Glomerular visceral epithelial cell (primary cell): ENCODE measurements around the gene PPP2R2C.
A peak's percentile ranks its signal among the peaks of the same experiment; 100 is the strongest.

ENCODE experiments used
- DNase-seq: peaks from one replicate; pipeline ENCODE4 v3.0.0-alpha.2; 2016; ENCODE audit errors: extremely low spot score

Gene PPP2R2C

DNA sequence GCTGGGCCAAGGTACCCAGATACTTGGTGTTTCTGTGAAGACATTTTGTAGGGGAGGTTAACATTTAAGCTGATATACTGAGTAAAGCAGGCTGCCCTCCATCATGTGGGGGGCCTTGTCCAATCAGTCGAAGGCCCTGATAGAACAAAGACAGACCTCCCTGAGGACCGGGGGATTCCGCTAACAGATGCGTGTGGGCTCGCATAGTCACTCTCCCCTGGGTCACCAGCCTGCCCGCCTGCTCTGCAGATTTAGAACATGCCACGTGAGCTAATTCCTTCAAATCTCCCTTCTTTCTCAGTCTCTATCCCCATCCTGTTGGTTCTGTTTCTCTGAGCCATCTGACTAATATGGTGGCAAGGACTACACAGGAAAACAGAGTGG, 142.0 kb downstream of the PPP2R2C start:
- DNase-seq = no peak

DNA sequence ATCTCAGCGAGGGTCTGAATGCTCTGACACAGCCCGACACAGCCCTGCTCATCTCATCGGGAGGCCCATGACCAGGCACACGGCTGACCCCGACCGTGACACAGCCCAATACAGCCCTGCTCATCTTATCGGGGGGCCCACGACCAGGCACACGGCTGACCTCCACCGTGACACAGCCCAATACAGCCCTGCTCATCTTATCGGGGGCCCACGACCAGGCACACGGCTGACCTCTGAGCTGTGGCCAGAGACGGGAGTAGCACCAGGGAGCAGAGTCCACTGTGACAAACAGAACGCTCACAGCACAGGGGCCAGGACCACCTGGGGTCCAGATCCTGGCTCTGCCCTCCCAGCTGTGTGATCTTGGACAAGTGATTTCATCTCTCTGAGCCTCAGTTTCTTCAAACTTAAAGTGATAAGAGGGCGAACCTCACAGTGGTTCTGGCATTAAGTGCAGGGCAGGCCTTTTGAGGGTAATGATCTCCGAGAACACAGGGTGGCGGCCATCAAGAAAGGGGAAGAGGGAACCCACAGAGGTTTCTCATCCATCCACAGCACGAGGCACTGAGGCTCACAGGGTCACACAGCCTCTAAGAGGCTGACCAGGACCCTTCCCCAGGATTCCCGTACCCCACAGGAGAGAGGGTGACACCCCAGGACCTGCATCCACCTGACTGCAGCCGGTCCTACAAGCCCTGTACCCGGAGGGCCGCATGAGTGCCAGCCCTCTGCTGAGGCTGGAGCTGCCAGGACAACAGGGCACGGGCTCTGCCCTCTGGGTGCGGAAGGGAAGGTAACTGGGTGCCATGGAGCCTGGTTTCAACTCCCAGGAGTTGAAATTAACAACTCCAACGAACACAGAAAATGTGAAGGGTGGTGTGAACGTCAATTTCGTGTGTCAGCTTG, 142.7 kb downstream of the PPP2R2C start:
- no peak for DNase-seq

DNA sequence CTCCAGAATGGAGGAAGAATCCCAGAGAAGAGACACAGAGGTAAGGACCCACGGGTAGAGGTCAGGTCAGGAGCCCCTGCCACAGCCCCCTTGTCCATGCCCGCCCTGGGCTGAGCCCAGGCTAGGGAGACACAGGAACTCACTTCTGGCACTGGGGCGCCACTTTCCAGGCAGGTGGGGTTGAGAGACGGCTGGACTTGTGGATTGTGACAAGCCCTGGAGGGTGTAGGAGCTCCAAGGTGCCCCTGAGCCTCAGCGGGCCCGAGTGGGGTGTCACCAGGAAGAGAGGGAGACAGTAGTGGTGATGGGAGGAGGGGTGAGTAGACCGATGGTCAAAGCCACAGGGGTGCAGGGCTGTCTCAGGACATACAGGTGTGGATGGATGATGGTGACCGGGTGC, 143.9 kb downstream of the PPP2R2C start:
- no peak for DNase-seq

DNA sequence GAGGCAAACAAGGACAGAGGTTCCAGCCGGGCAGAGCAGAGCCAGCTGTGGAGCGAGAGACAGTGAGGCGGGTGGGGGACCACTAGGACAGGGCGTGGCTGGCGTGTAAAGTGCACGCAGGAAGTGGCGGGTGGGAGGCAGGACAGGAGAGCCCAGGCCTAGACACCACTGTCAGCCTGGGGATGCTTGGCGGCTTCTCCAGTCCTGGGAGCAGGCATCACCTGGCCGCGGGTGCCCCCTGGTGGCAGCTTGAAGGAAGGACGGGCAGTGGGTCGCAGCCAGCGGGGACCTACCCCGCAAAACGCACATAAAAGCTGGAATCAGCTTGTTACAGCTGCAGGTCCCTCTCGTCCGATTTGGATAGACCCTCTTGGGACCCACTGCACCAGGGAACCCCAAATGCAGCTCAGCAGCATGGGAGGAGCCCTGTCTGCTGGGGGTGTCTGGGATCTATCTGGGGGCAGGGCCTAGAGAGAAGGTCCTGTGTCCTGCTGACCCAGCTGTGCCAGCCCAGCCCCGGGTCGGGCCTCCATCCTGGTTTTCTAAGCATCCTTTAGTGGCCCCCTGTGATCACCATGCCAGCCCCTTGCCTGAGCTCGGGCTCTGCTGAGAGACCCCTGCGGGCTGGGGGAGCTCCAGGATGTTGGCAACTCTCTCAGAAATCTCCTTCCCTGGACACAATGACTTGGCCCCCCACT, 145.0 kb downstream of the PPP2R2C start:
- DNase-seq = peak; percentile 74

DNA sequence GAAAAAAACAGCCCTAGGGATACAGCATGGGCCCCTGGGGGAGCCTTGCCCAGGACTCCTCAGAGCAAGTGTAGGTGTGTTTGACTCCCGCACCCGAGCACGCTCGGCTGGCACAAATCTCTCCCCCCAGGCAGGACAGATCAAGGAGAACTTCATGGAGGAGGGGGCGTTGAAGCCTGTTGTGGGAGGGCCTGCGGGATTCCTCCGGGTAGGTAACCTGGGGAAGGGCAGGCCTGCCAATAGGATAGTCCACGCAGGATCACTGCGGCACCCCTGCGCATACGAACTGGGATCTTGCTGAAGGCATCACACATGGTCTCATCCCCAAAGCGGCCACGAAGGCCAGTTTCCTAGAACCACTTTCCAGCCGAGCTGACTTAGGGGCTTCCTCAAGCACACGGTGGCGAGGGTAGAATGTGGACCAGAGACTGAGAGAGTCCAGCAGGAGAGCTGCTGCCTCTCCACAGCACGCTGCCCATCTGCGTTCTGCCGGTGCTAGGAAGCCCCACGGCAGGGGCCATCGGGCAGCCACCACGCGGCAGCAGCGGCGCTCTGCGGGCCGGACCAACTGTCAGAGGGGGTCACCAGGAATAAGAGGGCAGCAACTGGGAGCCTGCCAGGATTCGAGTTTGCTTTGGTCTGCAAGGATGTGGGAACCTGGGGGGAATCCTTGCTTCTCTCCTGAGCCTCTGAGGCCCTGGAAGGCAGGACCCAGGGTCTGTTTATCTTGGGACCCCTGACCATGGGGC, 145.9 kb downstream of the PPP2R2C start:
- DNase-seq = no peak

DNA sequence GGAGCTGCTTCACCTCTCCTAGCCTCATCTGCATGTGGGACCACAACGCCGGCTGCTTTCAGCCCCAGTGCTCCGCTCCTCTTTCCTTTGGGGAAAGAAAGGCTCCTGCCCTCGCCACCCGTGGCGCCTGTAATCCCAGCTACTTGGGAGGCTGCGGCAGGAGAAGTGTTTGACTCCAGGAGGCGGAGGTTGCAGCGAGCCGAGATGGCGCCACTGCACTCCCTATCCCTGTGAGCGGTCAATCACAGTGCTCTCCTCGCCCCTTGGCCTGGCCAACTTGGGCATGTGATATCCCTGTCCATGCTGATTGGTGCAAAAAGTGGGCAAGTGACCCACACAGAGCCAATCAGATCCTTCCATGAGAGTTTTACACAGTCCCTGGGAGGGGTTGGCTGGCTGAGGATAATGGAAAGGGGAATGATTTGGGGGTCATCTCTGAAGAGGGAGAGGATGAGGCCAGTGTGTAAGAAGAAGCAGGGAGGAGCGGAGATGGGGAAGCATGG, 146.6 kb downstream of the PPP2R2C start:
- no peak for DNase-seq

DNA sequence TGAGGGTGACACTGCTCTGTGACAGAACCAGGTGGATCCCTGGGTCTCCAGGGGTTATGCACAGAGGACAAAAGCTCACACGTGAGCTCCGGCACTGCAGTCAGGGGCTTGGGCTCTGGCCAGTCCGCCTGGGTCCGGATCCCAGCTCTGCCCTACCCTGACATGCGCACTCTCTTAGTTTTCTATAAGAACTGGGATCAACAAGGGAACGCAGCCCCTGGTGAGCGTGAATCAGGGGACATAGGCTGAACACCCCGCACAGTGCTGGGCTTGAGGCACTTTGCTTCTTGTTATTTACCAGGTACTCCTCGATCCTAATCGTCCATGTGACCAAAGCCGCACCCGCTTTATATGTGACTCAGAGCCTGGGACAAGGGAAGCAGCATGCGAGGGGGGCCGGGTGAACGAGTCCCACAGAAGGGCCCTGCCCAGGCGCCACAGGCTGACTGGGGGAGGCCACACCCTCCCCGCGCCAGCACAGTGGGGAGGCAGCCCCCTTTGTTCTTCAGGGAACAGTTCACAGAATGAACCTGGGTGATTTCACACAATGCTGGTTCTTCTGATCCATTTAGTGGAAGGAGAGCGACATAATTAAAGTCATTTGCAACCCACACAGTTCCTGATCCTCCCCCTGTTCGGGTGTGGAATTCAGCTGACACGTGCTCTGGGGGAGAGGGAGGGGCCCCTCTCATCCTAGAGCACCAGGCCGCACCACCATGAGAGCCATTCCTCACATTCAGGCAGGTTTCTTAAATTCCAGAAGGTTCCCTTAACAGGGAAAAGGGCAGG, 147.2 kb downstream of the PPP2R2C start:
- DNase-seq = peak; percentile 30

DNA sequence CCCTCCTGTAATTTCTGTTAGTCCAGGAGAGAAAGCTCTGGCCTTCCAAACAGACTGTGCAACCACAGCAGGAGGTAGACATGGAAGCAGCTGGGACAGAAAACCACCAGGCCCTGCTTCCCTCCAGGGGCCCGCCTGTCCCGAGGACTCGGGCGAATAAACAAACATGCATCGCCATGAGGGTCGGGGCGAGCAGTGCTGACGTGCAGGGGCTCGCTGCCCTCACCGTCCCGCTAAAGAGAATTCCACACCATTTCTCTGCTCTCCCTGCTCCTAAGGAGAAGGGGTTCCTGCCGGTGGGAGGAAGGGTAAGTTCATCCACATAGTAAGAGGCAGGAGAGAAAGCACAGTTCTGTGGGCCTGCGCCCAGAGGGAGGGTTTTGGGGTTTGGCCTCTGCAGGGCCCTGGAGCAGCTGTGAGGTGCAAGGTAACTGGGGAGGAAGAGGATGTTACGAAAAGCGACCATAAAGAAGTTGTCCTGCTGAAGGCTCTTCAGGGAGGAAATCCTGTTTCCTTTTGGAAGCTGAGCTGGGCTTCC, 147.9 kb downstream of the PPP2R2C start:
- DNase-seq = no peak

DNA sequence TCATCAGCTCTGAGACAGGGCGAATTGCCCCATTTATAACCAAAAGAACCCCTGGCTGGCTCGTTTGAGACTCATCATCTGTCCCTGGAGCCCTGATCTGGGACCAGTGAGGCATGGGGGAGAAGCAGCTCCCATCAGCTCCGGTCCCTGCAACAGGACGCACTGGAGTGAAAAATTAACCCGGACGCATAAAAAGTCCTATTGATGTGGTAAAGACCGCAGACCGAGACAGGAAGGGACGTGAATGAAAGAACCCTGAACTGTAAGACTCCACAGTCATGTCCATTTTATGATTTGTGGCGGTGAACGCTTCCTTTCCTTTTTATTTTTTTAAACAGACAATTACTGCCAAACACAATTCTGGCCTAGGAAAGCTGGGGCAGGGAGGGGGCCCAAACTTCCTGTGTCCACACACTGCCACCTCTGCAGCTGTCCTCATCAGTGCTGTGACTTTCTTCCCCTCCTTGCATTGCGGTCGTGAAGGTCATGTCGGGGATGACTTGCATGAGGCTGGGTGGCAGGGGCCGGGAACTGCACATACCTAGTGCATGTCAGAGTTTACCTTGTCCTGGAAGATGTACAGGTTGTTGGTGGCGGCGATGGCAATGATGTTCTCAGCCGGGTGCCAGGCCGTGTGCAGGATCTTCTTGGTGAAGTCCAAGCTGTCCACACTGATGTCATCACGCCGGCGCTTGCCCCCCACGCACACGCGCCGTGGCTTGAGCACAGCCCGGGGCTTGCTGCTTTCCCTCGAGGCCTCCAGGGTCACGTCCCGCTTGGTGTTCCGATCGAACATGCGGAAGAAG, 149.4 kb downstream of the PPP2R2C start:
- DNase-seq = peak; percentile 87

DNA sequence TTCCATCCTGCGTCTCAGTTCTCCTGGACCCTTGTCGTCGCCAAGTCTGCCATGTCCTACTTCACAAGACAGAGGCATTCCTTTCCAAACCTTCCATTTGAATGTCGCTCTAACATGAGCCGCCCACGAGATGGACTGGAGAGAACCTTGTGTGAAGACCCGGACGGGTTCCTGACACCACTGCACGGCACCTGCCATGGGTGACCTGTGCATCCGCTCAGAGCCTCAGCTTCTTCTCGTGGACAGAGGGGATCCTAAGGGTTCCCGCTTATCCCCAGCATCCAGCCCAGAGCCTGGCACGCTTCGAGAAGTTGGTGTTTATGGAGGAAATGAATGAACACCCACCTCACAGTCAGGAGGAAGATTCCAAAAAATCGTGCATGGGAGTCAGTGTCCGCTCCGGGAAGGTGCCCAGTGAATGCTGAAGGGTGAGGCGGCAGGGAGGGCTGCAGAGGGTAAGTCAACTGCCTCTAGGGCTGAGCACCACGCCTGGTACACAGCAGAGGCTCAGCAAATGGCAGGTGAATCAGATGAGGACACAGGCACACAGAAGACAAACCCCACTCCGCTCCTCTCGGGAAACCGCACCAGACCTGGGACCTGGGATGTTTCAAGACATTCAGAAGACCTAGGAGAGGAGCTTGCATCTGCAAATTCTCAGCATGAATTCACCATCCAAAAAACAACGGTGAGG, 150.2 kb downstream of the PPP2R2C start:
- no peak for DNase-seq

DNA sequence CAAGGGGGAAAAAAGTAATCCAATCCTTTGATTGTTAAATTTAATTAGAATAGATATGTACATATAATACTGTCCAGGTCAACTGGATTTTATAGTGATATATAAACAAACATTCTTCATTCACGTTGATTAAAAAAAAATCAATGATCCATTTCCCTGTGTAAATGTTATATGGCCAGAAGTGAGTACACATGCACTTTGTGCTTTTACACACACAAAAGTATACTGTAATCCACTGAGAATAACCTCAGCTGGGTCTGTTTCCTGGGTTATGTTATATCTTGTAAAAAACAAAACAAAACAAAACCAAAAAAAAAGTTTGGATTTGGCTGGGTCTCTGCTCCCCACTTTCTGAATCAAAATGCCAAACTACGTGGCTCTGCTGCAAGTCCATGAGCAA, 151.1 kb downstream of the PPP2R2C start:
- DNase-seq = no peak

DNA sequence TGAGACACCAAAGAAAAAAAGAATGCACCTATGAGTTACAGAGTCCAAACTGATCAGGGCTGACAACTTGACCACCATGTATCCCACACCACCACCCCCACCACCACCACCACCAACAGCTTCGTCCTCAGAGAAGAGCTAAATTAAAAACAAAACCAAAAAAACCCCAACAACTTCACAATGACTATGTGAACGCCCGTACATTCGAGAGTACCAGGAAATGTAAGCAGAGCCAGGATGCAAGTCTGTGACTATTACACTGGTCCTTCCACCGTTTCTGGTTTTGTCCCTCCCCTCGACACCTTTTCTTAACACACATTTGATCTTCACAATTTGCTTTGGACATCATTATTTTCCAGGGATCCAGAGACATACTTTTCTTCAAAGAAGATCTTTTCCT, 151.8 kb downstream of the PPP2R2C start:
- DNase-seq = no peak

DNA sequence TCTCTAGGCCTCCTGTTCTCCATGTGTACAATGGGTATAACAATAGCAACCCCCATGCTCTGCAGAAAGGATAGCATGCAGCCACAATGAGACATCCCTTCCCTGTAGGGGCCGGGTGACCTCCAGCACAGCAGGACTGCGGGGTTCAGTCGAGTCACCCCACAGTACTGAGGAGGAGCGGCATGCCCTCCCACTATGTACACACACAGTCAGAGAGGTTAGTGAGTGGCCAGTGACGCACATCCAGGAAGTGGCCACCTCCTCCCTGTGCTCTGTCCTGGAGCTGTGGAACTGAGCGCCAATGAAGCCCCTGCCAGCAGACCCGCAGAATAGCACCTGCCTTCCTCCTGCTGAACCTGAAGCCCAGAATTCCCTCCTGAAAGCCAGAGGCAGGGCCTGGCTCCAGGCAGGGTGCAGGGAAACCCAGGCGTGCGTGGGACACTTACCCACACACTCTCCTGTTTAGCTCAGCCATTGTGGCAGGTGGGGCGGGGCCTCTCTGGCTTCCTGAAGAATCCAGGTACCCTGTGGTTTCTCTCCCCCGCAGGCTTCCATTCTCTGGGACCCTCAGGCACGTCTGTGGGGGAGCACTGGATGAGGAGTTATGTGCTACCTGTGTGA, 152.8 kb downstream of the PPP2R2C start:
- no peak for DNase-seq

DNA sequence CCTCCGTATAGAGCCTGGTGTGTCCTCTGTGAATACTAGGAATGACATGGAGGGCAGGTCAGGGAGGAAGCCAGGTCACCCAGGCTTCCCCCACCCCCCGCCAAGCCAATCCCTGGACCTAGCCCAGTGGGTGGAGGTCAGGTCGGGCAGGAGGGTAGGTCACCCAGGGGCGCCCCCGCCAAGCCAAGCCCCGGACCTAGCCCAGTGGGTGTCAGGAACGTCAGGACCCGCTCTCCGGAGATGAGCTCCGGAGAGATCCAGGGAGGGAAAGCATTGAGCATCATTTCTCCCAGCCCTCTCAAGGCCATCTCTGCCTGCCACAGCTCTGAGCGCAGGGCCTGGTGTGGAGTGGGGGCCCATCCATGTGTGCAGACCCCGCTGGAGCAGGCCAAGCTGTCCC, 154.2 kb downstream of the PPP2R2C start:
- no peak for DNase-seq

DNA sequence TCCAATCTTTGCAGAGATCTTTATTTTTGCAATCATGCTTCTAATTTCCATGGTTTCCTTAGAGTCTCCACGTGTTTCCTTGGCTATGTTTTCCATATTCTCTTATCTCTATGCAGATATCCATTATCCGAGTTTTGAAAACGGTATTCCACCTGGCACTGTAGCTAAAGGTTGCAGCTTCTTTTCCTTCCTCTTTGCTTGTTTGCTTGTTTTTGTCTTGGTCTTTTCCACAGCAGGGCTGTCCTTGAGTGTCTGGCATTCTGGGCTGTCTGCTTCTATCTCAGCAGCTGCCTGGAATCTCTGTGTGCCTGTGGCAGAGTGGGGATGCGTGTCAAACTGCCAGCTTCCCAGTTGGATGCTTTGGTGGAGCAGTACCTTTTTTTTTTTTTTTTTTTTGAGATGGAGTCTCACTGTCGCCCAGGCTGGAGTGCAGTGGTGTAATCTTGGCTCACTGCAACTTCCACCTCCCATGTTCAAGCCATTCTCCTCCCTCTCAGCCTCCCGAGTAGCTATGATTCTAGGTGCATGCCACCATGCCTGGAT, 155.9 kb downstream of the PPP2R2C start:
- no peak for DNase-seq

DNA sequence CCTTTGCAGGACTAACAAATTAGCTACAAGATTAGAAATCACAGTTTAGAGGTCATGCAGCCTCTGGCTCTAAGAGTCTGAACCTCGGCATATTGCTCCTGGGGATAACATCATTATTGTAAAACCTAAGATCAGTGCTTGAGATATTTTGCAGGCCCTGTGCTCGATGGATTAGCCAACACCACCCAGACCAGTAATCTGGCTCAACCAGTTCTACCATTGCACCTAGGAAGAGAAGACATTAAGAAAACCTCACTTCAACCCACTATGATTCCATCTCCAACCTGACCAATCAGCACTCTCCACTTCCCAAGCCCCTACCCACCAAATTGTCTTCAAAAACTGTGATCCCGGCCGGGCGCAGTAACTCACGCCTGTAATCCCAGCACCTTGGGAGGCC, 159.2 kb downstream of the PPP2R2C start:
- DNase-seq = no peak

DNA sequence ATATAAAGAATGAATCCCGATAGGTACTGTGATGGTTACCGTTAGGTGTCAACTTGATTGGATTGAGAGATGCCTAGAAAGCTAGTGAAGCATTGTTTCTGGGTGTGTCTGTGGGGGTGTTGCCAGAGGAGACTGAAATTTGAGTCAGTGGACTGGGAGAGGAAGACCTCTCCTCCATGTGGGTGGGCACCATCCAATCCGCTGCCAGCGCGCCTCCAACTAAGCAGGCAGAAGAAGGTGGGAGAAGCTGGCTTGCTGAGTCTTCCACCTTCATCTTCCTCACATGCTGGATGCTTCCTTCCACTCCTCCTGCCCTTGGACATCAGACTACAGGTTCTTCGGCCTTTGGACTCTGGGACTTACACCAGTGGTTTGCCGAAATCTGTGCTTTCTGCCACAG, 162.6 kb downstream of the PPP2R2C start:
- DNase-seq = no peak

DNA sequence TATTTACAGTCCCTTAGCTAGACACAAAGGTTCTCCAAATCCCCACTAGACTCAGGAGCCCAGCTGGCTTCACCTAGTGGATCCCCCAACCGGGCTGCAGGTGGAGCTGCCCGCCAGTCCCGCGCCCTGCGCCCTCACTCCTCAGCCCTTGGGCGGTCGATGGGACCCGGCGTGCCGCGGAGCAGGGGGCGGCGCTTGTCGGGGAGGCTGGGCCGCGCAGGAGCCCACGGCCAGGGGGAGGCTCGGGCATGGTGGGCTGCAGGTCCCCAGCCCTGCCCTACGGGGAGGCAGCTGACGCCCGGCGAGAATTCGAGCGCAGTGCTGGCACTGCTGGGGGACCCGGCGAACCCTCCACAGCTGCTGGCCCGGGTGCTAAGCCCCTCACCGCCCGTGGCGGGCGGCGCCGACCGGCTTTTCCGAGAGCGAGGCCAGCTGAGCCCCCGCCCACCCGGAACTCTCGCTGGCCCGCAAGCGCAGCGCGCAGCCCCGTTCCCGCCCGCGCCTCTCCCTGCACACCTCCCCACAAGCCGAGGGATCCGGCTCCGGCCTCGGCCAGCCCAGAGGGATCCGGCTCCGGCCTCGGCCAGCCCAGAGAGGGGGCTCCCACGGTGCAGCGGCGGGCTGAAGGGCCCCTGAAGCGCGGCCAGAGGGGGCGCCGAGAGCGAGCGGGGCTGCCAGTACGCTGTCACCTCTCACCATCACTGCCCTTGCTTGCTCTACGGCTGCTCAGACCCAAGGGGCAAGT, 163.3 kb downstream of the PPP2R2C start:
- no peak for DNase-seq
